Mesenchymal stem cell (in vitro differentiated cells and primary cell): ENCODE measurements around the gene IL17F.

Source experiments
- DNase-seq: peaks from one replicate; pipeline ENCODE4 v3.0.0-alpha.2; 2013
- H2AFZ ChIP-seq: one replicate; pipeline ENCODE4 v1.6.1; 2013; ENCODE audit warnings: low read depth, mild to moderate bottlenecking, control low read depth, inconsistent platforms, low read length, moderate library complexity
- H2AK5ac ChIP-seq: 2 replicates; pipeline ENCODE4 v1.6.1; 2013; ENCODE audit warnings: low read length, moderate library complexity, mild to moderate bottlenecking, inconsistent platforms; ENCODE audit not compliant: severe bottlenecking
- H2BK120ac ChIP-seq: one replicate; pipeline ENCODE4 v1.6.1; 2013; ENCODE audit warnings: low read depth, mild to moderate bottlenecking, inconsistent platforms, low read length, moderate library complexity
- H2BK12ac ChIP-seq, 2 experiments: one replicate each; pipeline ENCODE4 v1.6.1; 2013; ENCODE audit warnings: inconsistent platforms in 2 of 2, low read length in 2 of 2, mild to moderate bottlenecking in 2 of 2, moderate library complexity in 2 of 2, control low read depth in 1 of 2
- H2BK15ac ChIP-seq: one replicate; pipeline ENCODE4 v1.6.1; 2013; ENCODE audit warnings: mild to moderate bottlenecking, low read depth, inconsistent platforms; ENCODE audit not compliant: poor library complexity, severe bottlenecking
- H2BK5ac ChIP-seq: 2 replicates; pipeline ENCODE4 v1.6.1; 2013; ENCODE audit warnings: low read depth, mild to moderate bottlenecking, low read length, control low read depth, inconsistent platforms; ENCODE audit not compliant: poor library complexity, severe bottlenecking
- H3K14ac ChIP-seq, 2 experiments: one replicate each; pipeline ENCODE4 v1.6.1; 2013; ENCODE audit warnings: inconsistent platforms in 2 of 2, low read length in 2 of 2, control low read depth in 1 of 2, mild to moderate bottlenecking in 1 of 2, moderate library complexity in 1 of 2
- H3K18ac ChIP-seq, 2 experiments: one replicate each; pipeline ENCODE4 v1.6.1; 2013; ENCODE audit warnings: inconsistent platforms in 2 of 2, low read length in 2 of 2, control low read depth in 1 of 2, low read depth in 1 of 2, mild to moderate bottlenecking in 1 of 2
- H3K23ac ChIP-seq, 2 experiments: one replicate each; pipeline ENCODE4 v1.6.1; 2013; ENCODE audit warnings: inconsistent platforms in 2 of 2, low read length in 2 of 2, mild to moderate bottlenecking in 2 of 2, moderate library complexity in 2 of 2, control low read depth in 1 of 2
- H3K27ac ChIP-seq: 2 replicates; pipeline ENCODE4 v1.5.1; 2013; ENCODE audit warnings: mild to moderate bottlenecking, moderate library complexity, low read length, control low read depth, inconsistent platforms; ENCODE audit not compliant: poor library complexity, severe bottlenecking
- H3K27me3 ChIP-seq, 2 experiments: 2 replicates each; pipeline versions ENCODE4 v1.6.1 to v1.7.0; 2013; ENCODE audit warnings: low read length in 2 of 2, mild to moderate bottlenecking in 2 of 2, moderate library complexity in 2 of 2, control low read depth in 1 of 2, inconsistent platforms in 1 of 2; ENCODE audit not compliant: control insufficient read depth in 1 of 2, insufficient read depth in 1 of 2
- H3K36me3 ChIP-seq, 2 experiments: 2 replicates each; pipeline versions ENCODE4 v1.6.1 to v1.7.0; 2013; ENCODE audit warnings: low read length in 2 of 2, control low read depth in 1 of 2, inconsistent platforms in 1 of 2, low read depth in 1 of 2, mild to moderate bottlenecking in 1 of 2; ENCODE audit not compliant: insufficient read depth in 2 of 2, control insufficient read depth in 1 of 2
- H3K4ac ChIP-seq, 2 experiments: one replicate each; pipeline ENCODE4 v1.6.1; 2013; ENCODE audit warnings: inconsistent platforms in 2 of 2, low read length in 2 of 2, mild to moderate bottlenecking in 2 of 2, moderate library complexity in 2 of 2, control low read depth in 1 of 2, low read depth in 1 of 2
- H3K4me1 ChIP-seq: 2 replicates; pipeline ENCODE4 v1.6.1; 2013; ENCODE audit warnings: low read depth, low read length, control low read depth; ENCODE audit not compliant: control insufficient read depth, insufficient read depth
- H3K4me2 ChIP-seq: 2 replicates; pipeline ENCODE4 v1.6.1; 2013; ENCODE audit warnings: low read length, mild to moderate bottlenecking, inconsistent platforms; ENCODE audit not compliant: poor library complexity, severe bottlenecking
- H3K4me3 ChIP-seq, 2 experiments: 2 replicates each; pipeline versions ENCODE4 v1.5.1 to v1.7.0; 2013; ENCODE audit warnings: low read length in 2 of 2, mild to moderate bottlenecking in 2 of 2, control low read depth in 1 of 2, low read depth in 1 of 2; ENCODE audit not compliant: insufficient read depth in 1 of 2
- H3K79me1 ChIP-seq: replicated peaks from 2 replicates; pipeline ENCODE4 v1.6.1; 2013; ENCODE audit warnings: mild to moderate bottlenecking, control low read depth, low read length, inconsistent platforms; ENCODE audit not compliant: poor library complexity, severe bottlenecking
- H3K9ac ChIP-seq: 2 replicates; pipeline ENCODE4 v1.7.0; 2013; ENCODE audit warnings: mild to moderate bottlenecking, low read length, moderate library complexity
- H3K9me3 ChIP-seq: 2 replicates; pipeline ENCODE4 v1.7.0; 2013; ENCODE audit warnings: mild to moderate bottlenecking, low read length; ENCODE audit not compliant: control insufficient read depth
- H4K8ac ChIP-seq: one replicate; pipeline ENCODE4 v1.6.1; 2013; ENCODE audit warnings: inconsistent platforms, mild to moderate bottlenecking, low read length, moderate library complexity
- H4K91ac ChIP-seq: one replicate; pipeline ENCODE4 v1.6.1; 2013; ENCODE audit warnings: mild to moderate bottlenecking, low read length, inconsistent platforms
- WGBS: methylation state at CpG from one replicate; pipeline ENCODE4 v1.1.7; 2013; ENCODE audit warnings: mixed read lengths; 5-methylcytosine and 5-hydroxymethylcytosine counted together

IL17F gene

GRCh38 chr6:52249078-52249477 is 4.8 kb upstream of the IL17F start:
- Histone ChIP-seq H3K18ac (no peak overlapping the region), H3K9ac (no peak overlapping the region), H3K27me3 (peaks cover 29 to 30% of the 10 kb centered on the region in 2 experiments), H3K79me1 (no peaks in the 10 kb centered on the region), H2AK5ac (no peak overlapping the region), H3K36me3 (no peaks in the 10 kb centered on the region), H3K14ac (no peak overlapping the region), H2AFZ (no peak overlapping the region), H3K27ac (no peak overlapping the region), H4K91ac (no peak overlapping the region), H2BK12ac (no peak overlapping the region), H3K9me3 (no peaks in the 10 kb centered on the region), H2BK5ac (no peak overlapping the region), H2BK15ac (no peak overlapping the region), H3K4ac (no peak overlapping the region), H3K23ac (no peak overlapping the region), H2BK120ac (no peak overlapping the region), H3K4me1 (peaks cover 1% of the 10 kb centered on the region), H4K8ac (no peak overlapping the region), H3K4me3 (no peak overlapping the region), H3K4me2 (no peak overlapping the region)
- no peak for DNase-seq
- 85% methylated on average over 2 of the region's 2 CpGs for WGBS

- WGBS, result 91% methylated on average over 1 of the region's 1 CpG
- Histone ChIP-seq H3K36me3 (no peaks in the 10 kb centered on the region), H2AK5ac (no peak overlapping the region), H3K9me3 (no peaks in the 10 kb centered on the region), H3K27me3 (peaks cover 15 to 17% of the 10 kb centered on the region in 2 experiments), H3K4ac (no peak overlapping the region), H3K27ac (no peak overlapping the region), H3K4me2 (no peak overlapping the region), H3K9ac (no peak overlapping the region), H3K4me3 (no peak overlapping the region), H2BK15ac (no peak overlapping the region), H4K8ac (no peak overlapping the region), H3K23ac (no peak overlapping the region), H3K4me1 (no peaks in the 10 kb centered on the region), H2AFZ (no peak overlapping the region), H3K14ac (no peak overlapping the region), H2BK12ac (no peak overlapping the region), H4K91ac (no peak overlapping the region), H3K18ac (no peak overlapping the region), H2BK120ac (no peak overlapping the region), H3K79me1 (no peaks in the 10 kb centered on the region), H2BK5ac (no peak overlapping the region)
- no peak for DNase-seq
Observed at GRCh38 chr6:52245425-52245824, 1.1 kb upstream of the IL17F start.

GRCh38 chr6:52243282-52243893 is 912 bp downstream of the IL17F start:
- H2BK12ac ChIP-seq, result no peak overlapping the region
- H2AFZ ChIP-seq, result no peak overlapping the region
- no peak overlapping the region for H3K14ac ChIP-seq
- no peak overlapping the region for H3K4me3 ChIP-seq
- H2AK5ac ChIP-seq, result no peak overlapping the region
- H3K23ac ChIP-seq, result no peak overlapping the region
- peaks cover 15 to 17% of the 10 kb centered on the region in 2 experiments for H3K27me3 ChIP-seq
- no peaks in the 10 kb centered on the region for H3K9me3 ChIP-seq
- H3K36me3 ChIP-seq, result no peaks in the 10 kb centered on the region
- no peak overlapping the region for H2BK5ac ChIP-seq
- 90% methylated on average over 4 of the region's 4 CpGs for WGBS
- no peak overlapping the region for H3K9ac ChIP-seq
- no peak overlapping the region for H3K27ac ChIP-seq
- H4K91ac ChIP-seq, result no peak overlapping the region
- H2BK120ac ChIP-seq, result no peak overlapping the region
- H3K4me1 ChIP-seq, result no peaks in the 10 kb centered on the region
- no peak overlapping the region for H3K18ac ChIP-seq
- H4K8ac ChIP-seq, result no peak overlapping the region
- H3K4ac ChIP-seq, result no peak overlapping the region
- DNase-seq, result no peak
- no peaks in the 10 kb centered on the region for H3K79me1 ChIP-seq
- no peak overlapping the region for H2BK15ac ChIP-seq
- H3K4me2 ChIP-seq, result no peak overlapping the region

GRCh38 chr6:52241819-52242218 is 2.5 kb downstream of the IL17F start:
- no peak for DNase-seq
- no peak overlapping the region for H3K4me2 ChIP-seq
- no peak overlapping the region for H3K9ac ChIP-seq
- H2BK15ac ChIP-seq, result no peak overlapping the region
- WGBS, result 80% methylated on average over 2 of the region's 2 CpGs
- H2AFZ ChIP-seq, result no peak overlapping the region
- H3K4me3 ChIP-seq, result no peak overlapping the region
- H2BK5ac ChIP-seq, result no peak overlapping the region
- H3K23ac ChIP-seq, result no peak overlapping the region
- H3K9me3 ChIP-seq, result no peaks in the 10 kb centered on the region
- no peak overlapping the region for H3K4ac ChIP-seq
- no peak overlapping the region for H2BK12ac ChIP-seq
- no peak overlapping the region for H3K18ac ChIP-seq
- H3K4me1 ChIP-seq, result no peaks in the 10 kb centered on the region
- no peak overlapping the region for H4K8ac ChIP-seq
- no peak overlapping the region for H4K91ac ChIP-seq
- H3K36me3 ChIP-seq, result no peaks in the 10 kb centered on the region
- no peak overlapping the region for H2BK120ac ChIP-seq
- no peaks in the 10 kb centered on the region for H3K79me1 ChIP-seq
- no peak overlapping the region for H3K14ac ChIP-seq
- H2AK5ac ChIP-seq, result no peak overlapping the region
- peaks cover 13 to 24% of the 10 kb centered on the region in 2 experiments for H3K27me3 ChIP-seq
- H3K27ac ChIP-seq, result no peak overlapping the region
